HL-60 (cell line): ENCODE data around the gene FCER2.

Source experiments
- CTCF ChIP-seq: IDR thresholded peaks from one replicate; pipeline ENCODE4 v1.5.1; 2011; ENCODE audit warnings: low read length, control low read depth, inconsistent platforms; ENCODE audit not compliant: insufficient read depth
- GABPA ChIP-seq: IDR thresholded peaks from 2 replicates; pipeline ENCODE4 v1.6.1; 2012; ENCODE audit warnings: low read depth
- POLR2AphosphoS5 ChIP-seq: IDR thresholded peaks from 2 replicates; pipeline ENCODE4 v1.6.1; 2012; ENCODE audit warnings: low read depth
- REST ChIP-seq: IDR thresholded peaks from 2 replicates; pipeline ENCODE4 v1.6.1; 2012; ENCODE audit warnings: low read depth; ENCODE audit not compliant: insufficient replicate concordance

GRCh38 chr19:7681340-7682174 is 20.4 kb downstream of the FCER2 start:
- peak; percentile 22 for TF ChIP-seq CTCF
- TF ChIP-seq POLR2AphosphoS5, result peak; percentile 68
- TF ChIP-seq GABPA, result no peak; the same call in 1 of the 2 replicates
- peak; percentile 15 for TF ChIP-seq REST
